ENCODE data around the gene SLAIN2.

DNA sequence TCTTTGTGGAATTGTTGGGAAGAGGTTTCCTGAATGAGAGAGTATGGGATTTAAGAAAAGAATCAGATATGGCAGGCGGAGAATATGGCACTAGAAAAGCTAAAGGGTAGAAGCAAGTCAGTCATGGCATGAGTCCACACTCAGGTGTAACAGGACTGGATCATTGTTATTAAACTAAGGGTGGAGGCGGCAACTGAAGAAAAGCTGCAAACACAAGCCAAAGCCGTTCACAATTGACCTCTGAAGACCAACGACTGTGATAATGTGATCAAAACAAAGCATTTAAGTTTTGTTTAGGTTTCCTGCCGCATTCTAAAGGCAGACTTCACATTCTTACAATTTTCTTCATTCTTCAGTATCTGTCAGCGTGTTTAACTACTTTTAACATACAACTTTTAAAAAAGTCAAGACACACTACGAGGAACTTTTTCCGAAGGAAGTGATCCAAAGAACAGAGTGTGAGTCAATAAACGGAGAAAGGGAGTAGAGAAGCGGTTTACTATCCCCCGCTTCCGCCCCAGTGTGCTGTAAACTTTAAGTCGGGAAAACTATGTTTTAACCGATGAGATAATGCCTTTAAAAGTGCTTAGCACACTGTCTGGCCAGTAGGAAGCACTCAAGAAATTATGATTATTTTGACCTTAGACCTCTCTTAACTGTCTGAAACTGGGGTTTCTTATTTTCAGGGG is 909 bp upstream of the SLAIN2 start:
- TF ChIP-seq, protein P1, sequence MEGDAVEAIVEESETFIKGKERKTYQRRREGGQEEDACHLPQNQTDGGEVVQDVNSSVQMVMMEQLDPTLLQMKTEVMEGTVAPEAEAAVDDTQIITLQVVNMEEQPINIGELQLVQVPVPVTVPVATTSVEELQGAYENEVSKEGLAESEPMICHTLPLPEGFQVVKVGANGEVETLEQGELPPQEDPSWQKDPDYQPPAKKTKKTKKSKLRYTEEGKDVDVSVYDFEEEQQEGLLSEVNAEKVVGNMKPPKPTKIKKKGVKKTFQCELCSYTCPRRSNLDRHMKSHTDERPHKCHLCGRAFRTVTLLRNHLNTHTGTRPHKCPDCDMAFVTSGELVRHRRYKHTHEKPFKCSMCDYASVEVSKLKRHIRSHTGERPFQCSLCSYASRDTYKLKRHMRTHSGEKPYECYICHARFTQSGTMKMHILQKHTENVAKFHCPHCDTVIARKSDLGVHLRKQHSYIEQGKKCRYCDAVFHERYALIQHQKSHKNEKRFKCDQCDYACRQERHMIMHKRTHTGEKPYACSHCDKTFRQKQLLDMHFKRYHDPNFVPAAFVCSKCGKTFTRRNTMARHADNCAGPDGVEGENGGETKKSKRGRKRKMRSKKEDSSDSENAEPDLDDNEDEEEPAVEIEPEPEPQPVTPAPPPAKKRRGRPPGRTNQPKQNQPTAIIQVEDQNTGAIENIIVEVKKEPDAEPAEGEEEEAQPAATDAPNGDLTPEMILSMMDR (IDR thresholded peaks at IDR 0.05; ENCODE audit: low read depth, low read length, poor library complexity, severe bottlenecking): no peak
- no peak for TF ChIP-seq EZH2phosphoT487 (IDR thresholded peaks at IDR 0.05; ENCODE audit: borderline replicate concordance, low read length)
